Measurements from ENCODE around the gene DEFB113. TPM values are rescaled to one million over a fixed set of nuclear protein-coding genes. Genes with fewer than 3 reads are reported as not detected.

DEFB113 gene
- total RNA-seq, 1 experiment from 2014 or later, result not detected

DNA sequence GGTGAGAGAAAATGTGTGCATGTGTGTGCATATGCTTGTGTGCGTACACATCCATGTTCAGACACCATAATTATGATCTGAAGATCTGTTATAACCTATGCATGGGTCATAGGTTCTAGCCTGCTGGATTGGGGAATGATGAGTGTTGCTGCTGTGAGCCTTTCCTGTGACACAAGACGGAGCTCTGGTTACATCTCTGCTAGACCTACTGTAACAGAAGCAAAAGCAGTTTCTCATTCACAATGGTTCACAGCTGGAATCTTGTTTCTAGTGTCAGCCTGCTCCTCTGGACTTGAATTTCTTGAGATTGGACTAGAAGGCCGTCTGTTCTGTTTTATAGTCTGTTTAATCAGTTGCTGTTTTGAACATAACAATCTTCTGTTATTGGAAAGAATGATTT is 45.6 kb downstream of the DEFB113 start:
- Histone ChIP-seq H3K36me3 (ENCODE audit: control insufficient read depth in 1 of 2, insufficient read depth in 2 of 2, low read length in 2 of 2) (no peaks in the 10 kb centered on the region), H3K79me2 (ENCODE audit: insufficient read depth, low read length) (no peaks in the 10 kb centered on the region), H3K4me3 (replicated peaks in 1 of 2; ENCODE audit: low read depth in 1 of 2, low read length in 2 of 2) (no peak overlapping the region), H3K9me3 (ENCODE audit: control insufficient read depth in 1 of 2, insufficient read depth in 1 of 2, low read depth in 1 of 2, low read length in 2 of 2) (no peaks in the 10 kb centered on the region), H4K20me1 (ENCODE audit: insufficient read depth) (no peaks in the 10 kb centered on the region), H2AFZ (ENCODE audit: low read depth, low read length, poor library complexity, severe bottlenecking) (no peak overlapping the region), H3K4me2 (ENCODE audit: low read length) (no peak overlapping the region), H3K27ac (ENCODE audit: low read depth, low read length) (no peak overlapping the region), H3K27me3 (ENCODE audit: insufficient read depth, low read length) (no peaks in the 10 kb centered on the region), H3K9me2 (ENCODE audit: insufficient read depth) (no peaks in the 10 kb centered on the region; the same call in 1 of the 2 replicates), H3K4me1 (ENCODE audit: control insufficient read depth in 1 of 2, insufficient read depth in 2 of 2, low read length in 2 of 2) (no peaks in the 10 kb centered on the region), H3K9ac (ENCODE audit: low read length) (no peak overlapping the region)
- intact Hi-C loops (cut with micrococcal nuclease), result no loop called here
- POLR2A ChIA-PET, result no interaction called here
- ATAC-seq (no peak), DNase-seq (ENCODE audit: low read depth, low spot score) (no peak)
- CTCF ChIA-PET, result no interaction called here
- TF ChIP-seq ZFX (IDR thresholded peaks at IDR 0.05) (no peak), POLR2AphosphoS5 (IDR thresholded peaks at IDR 0.05; ENCODE audit: low read depth, low read length) (no peak), JUND (IDR thresholded peaks at IDR 0.05) (no peak), RAD21 (IDR thresholded peaks at IDR 0.05; ENCODE audit: low read depth) (no peak), ZNF274 (IDR thresholded peaks at IDR 0.05; ENCODE audit: low read depth, low read length) (no peak), ZBTB33 (IDR thresholded peaks at IDR 0.05; ENCODE audit: extremely low read depth, insufficient replicate concordance, low read length) (no peak), ATF3 (IDR thresholded peaks at IDR 0.05) (no peak), CTCF (IDR thresholded peaks at IDR 0.05 in 2 of 3, conservative IDR thresholded peaks at IDR 0.05 in 1 of 3; ENCODE audit: borderline replicate concordance in 1 of 3, insufficient read depth in 1 of 3, low read depth in 2 of 3, low read length in 2 of 3) (no peak), SIN3A (IDR thresholded peaks at IDR 0.05; ENCODE audit: low read depth) (no peak)
- no TSS peak for BruUV-seq (replicated peaks)
- RAD21 ChIA-PET (ENCODE audit: low non-redundant PET in 1 of 2, low total read pairs in 2 of 2, uncharacterized antibody in 2 of 2, unreplicated experiment in 2 of 2), result no interaction called here
